Stimulated activated CD4-positive, alpha-beta T cell treated with anti-CD3 and anti-CD28 coated beads, Interleukin-4, amount 100 ng/mL, for 1 hour (primary cell): ENCODE results near the gene PRRT4.

Experiments used
- DNase-seq: peaks from one replicate; pipeline ENCODE4 v3.0.0-alpha.2; 2020

The PRRT4 gene

DNA sequence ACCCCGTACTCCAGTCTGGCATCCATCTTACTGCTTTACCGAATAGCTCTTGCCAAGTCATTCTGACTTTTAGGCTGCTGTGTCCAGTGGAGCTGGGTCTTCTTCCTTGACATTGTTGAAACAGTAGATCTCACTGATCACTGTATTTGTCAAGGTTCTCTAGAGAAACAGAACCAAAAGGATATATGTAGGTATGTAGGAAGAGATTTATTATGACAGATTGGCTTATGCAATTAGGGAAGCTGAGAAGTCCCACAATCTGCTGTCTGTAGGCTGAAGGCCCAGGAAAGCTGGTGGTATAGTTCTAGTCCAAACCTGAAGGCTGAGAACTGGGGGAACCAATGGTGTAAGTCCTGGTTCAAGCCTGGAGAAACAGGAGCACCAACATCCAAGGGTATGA lies 12.1 kb upstream of the PRRT4 start:
- DNase-seq = no peak

GRCh38 chr7:128370491-128370890 lies 9.0 kb upstream of the PRRT4 start:
- no peak for DNase-seq

DNA sequence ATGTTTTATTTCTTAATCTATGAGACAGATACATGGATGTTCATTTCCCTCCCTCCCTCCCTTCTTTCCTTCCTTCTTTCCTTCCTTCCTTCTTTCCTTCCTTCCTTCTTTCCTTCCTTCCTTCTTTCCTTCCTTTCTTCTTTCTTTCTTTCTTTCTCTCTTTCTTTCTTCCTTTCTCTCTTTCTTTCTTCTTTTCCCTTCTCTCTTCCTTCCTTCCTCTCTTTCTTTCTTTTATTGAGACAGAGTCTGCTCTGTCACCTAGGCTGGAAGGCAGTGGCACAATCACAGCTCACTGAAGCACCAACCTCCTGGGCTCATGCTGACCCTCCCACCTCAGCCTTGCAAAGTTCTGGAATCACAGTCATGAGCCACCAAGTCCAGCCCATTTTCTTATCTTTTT lies 5.5 kb upstream of the PRRT4 start:
- no peak for DNase-seq

DNA sequence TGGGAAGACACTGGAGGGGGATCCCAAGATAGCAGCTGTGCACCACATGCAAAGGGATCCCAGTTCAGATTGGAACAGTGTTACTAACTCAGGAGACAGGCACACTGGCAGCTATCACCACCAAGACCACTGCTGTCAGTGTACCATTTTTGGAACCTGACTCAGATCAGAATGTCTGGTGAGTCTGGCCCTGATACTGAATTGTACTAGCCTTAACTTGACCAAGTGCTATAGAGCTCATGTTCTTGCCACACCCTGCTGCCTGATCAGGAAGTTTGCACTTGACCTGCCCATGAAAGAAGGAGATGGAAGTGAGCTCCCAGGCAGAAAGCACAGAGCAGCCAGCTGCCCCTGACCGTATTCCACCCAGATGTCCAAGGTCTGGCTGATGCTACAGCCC lies 4.8 kb upstream of the PRRT4 start:
- DNase-seq = no peak

- DNase-seq = no peak
These were observed 3.9 kb upstream of the PRRT4 start for GRCh38 chr7:128365432-128365831.

GRCh38 chr7:128364166-128364870 lies 2.8 kb upstream of the PRRT4 start:
- DNase-seq = no peak

- no peak for DNase-seq
These were observed 1.8 kb upstream of the PRRT4 start for GRCh38 chr7:128363261-128363721.

DNA sequence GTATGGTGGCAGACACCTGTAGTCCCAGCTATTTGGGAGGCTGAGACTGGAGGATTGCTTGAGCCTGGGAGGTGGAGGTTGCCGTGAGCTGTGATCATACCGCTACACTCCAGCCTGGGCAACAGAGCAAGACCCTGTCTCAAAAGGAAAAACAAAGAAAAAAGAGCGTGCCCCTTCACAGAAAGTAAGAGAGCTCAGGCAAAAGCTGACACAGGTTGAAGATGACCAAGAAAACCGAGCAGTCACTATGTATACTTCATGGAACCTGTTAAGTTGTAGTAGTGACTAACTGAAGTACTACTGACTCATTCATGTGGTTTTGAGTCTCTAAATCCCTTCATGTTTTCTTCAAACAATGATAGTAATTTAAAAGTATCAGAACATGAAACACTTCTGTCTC lies 1.2 kb upstream of the PRRT4 start:
- DNase-seq = no peak

DNA sequence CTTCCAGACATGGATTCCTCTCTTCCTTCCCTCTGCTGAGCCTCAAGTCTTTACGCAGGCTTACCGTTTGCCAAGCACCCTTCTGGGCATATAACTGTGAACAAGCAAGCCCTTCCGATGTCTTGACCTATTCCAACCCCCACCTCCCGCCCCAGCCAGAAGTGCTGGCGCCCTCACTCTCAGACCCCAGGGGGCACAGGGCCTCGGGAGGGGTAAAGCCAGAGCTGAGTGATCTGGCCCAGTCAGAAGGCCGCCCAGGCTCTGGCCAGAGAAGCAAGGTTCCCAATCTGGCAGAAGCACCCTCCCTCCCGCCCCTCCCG lies 1.2 kb downstream of the PRRT4 start:
- no peak for DNase-seq

- no peak for DNase-seq
These were observed 1.6 kb downstream of the PRRT4 start for GRCh38 chr7:128359939-128360338.

GRCh38 chr7:128359336-128359735 lies 2.2 kb downstream of the PRRT4 start:
- no peak for DNase-seq

DNA sequence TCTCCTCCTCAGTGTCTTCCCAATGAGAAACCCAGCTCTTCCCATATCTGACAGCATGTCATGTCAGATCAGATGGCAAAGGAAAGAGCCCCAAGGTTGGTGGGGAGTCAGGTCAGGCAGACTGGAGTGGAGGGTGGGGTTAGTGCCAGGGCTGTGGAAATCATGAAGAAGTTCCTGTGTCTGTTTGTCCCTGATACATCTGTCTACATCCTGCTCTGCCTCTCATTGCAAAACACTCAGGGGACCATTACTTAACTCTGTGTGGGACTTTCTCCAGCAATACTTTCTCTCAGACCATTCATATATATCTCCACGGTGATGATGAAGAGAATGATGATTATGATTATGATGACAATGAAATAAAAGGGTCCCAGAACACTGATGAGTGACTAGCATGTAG lies 3.3 kb downstream of the PRRT4 start:
- DNase-seq = no peak

GRCh38 chr7:128357217-128357613 lies 4.3 kb downstream of the PRRT4 start:
- no peak for DNase-seq

- DNase-seq = no peak
These were observed 4.8 kb downstream of the PRRT4 start for GRCh38 chr7:128356546-128357216.

DNA sequence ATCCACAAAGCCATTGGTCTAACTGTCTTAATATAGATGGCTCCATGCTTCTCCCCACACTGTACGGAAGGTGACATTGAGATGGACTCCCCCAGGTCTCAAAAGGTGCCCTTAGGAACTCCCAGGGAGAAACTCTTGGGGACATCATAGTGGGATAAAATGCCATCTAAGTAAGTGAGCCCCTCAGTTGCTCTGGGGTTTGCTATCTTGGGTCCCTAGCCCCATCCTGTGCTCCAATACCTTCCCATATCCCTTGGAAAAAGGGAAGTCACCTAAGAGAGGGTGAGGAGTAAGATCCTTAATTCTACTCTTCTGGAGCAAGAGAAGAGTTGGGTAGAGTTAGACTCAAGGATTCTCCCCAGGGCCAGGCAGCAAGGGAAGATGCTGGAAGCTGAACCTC lies 7.9 kb downstream of the PRRT4 start:
- DNase-seq = no peak

GRCh38 chr7:128353189-128353588 lies 8.3 kb downstream of the PRRT4 start:
- no peak for DNase-seq

GRCh38 chr7:128352636-128353035 lies 8.9 kb downstream of the PRRT4 start:
- no peak for DNase-seq

- DNase-seq = peak; percentile 51
These were observed 9.3 kb downstream of the PRRT4 start for GRCh38 chr7:128352153-128352537.

GRCh38 chr7:128351296-128352152 lies 10.0 kb downstream of the PRRT4 start:
- peak; percentile 18 for DNase-seq

DNA sequence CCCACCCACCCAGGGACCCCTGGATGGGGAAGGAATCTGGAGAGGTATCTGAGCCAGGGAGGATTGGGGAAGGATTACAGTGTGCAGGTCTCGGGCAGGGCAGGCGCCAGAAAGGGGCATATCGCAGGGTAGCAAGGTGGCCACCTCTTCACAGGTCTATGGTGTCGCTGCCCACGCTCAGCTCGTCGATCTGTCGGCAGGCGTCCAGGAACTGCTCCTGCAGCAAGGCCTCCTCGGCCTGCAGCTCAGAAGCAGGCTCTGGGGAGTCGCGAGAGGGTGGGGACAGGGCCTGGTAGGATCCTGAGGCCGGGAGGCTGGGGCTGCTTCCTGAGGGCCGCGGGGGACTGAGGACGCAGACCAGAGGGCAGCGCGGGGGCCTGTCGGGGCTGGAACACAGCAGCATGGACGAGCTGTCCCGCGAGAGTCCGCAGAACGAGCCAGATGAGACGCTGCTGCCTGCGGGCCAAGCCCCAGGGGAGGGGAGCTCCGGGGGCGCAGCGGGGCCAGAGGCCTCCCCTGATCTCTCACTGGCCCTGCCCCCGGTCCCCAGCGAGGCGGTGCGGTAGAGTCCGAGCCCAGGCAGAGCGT lies 10.7 kb downstream of the PRRT4 start:
- no peak for DNase-seq

DNA sequence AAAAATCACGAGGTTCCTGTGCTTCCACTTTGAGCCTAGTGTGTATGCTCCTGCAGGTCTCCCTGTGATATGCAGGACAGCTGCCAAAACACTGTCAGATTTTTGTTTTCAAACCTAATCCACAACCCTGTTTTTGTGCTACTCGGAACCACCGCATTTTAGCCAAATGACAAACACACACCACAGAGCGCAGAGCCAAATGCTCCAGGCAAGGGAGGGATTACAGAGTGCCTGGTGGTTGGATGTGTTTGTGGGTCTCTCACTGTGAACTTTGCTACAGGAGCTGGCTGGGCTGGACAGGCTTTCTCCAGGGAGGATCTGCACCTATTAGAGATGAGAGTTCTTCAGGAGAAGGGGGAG lies 12.0 kb downstream of the PRRT4 start:
- no peak for DNase-seq

DNA sequence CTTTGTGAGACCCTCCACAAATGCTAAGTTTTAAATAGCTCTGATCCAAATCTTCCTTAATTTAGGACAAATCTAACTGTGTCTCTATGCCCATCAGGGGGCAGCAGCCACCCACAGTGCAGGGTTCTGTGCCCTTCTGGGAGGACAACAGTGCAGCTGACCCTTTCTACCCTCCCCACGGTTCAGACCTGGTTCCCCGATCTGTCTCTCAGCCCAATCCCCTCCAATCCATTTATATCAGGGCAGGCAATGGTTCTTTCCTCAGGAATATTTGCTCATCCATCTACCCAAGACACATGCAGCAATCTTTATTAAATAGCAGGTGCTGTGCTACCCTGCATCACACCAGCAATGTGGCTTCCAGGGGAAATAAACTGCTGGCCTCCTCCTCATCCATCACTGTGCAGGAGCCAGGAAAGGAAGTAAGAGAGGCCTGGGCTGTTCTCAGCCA lies 13.8 kb downstream of the PRRT4 start:
- peak; percentile 61 for DNase-seq

GRCh38 chr7:128344431-128344774 lies 17.1 kb downstream of the PRRT4 start:
- no peak for DNase-seq
